SK-N-MC (cell line): ENCODE results near the gene MPEG1.

Experiments
- DNase-seq: peaks from one replicate; pipeline ENCODE4 v3.0.0-alpha.2; 2011; ENCODE audit warnings: low read depth, low spot score
- H3K27ac ChIP-seq: fragments of 200-600 bp; sonication (generic); 2 replicates; pipeline ENCODE4 v1.5.1; 2016; ENCODE audit warnings: mixed run types
- H3K36me3 ChIP-seq: fragments of 200-600 bp; sonication (generic); 2 replicates; pipeline ENCODE4 v1.6.1; 2017; ENCODE audit warnings: antibody characterized with exemption, low read length, mixed read lengths; ENCODE audit not compliant: insufficient read depth
- H3K4me3 ChIP-seq: fragments of 200-600 bp; sonication (generic); 2 replicates; pipeline ENCODE4 v1.5.1; 2016
- H3K9ac ChIP-seq: fragments of 200-600 bp; sonication (generic); 2 replicates; pipeline ENCODE4 v1.8.0; 2017; ENCODE audit warnings: mixed run types, mixed read lengths; ENCODE audit not compliant: insufficient read length
- H3K9me3 ChIP-seq: fragments of 200-600 bp; sonication (generic); 2 replicates; pipeline ENCODE4 v1.6.1; 2017; ENCODE audit warnings: low read depth, mild to moderate bottlenecking, antibody characterized with exemption, low read length, moderate library complexity, mixed read lengths
- EZH2 ChIP-seq: fragments of 200-600 bp; sonication (generic); IDR thresholded peaks from one replicate; pipeline ENCODE4 v1.6.1; 2017; ENCODE audit warnings: antibody characterized with exemption
- FOXP2 ChIP-seq: optimal IDR thresholded peaks from 2 replicates; pipeline ENCODE3; 2011; ENCODE audit warnings: mild to moderate bottlenecking, moderate library complexity; ENCODE audit not compliant: insufficient read depth; ENCODE audit errors: extremely low read length, control extremely low read depth
- POLR2AphosphoS5 ChIP-seq: IDR thresholded peaks from 2 replicates; pipeline ENCODE4 v1.6.1; 2012; ENCODE audit warnings: mild to moderate bottlenecking, low read depth, low read length, borderline replicate concordance

MPEG1 gene

DNA sequence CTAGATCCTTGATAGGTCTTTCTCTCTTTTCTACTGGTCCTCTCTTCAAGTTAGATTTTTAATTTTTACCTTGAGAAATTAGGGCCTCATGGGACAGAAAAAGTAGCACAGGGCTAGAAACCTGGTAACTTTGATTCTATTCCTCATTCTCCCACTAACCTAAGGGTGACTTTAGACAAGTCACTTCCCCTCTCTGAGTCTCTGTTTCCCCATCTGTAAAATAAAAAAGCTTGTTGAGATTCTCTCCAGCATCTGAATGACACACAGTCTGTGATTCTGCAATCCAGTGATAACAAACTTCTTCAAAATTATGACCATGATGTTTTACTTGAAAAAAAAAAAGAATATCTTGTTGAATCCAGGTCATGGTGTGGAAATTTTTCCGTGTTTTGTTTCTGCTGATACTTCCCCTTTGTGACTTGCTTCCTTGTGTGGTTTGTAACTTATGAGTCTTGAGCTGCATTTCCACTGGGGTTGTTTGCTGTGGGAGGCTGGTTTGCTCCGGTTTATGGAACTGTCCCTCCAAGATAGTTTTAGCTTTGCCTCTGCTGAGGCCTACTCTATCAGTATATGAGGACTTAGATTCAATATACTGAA, 9.8 kb upstream of the MPEG1 start:
- TF ChIP-seq FOXP2 = no peak
- TF ChIP-seq POLR2AphosphoS5 = no peak
- no peak for TF ChIP-seq EZH2
- Histone ChIP-seq H3K9me3 (no peaks in the 10 kb centered on the region), H3K36me3 (no peaks in the 10 kb centered on the region), H3K27ac (no peak overlapping the region), H3K4me3 (no peak overlapping the region), H3K9ac (no peak overlapping the region)
- no peak for DNase-seq

- no peak for TF ChIP-seq POLR2AphosphoS5
- TF ChIP-seq EZH2 = no peak
- TF ChIP-seq FOXP2 = no peak
- H3K9ac ChIP-seq = no peak overlapping the region
- no peak for DNase-seq
- no peak overlapping the region for H3K27ac ChIP-seq
- H3K4me3 ChIP-seq = no peak overlapping the region
- no peaks in the 10 kb centered on the region for H3K36me3 ChIP-seq
- H3K9me3 ChIP-seq = no peaks in the 10 kb centered on the region
Measured at GRCh38 chr11:59221441-59221840, 8.7 kb upstream of the MPEG1 start.

- no peak overlapping the region for H3K9ac ChIP-seq
- no peak overlapping the region for H3K27ac ChIP-seq
- no peaks in the 10 kb centered on the region for H3K36me3 ChIP-seq
- H3K4me3 ChIP-seq = no peak overlapping the region
- TF ChIP-seq FOXP2 = no peak
- TF ChIP-seq EZH2 = no peak
- no peak for TF ChIP-seq POLR2AphosphoS5
- DNase-seq = no peak
- no peaks in the 10 kb centered on the region for H3K9me3 ChIP-seq
Measured at GRCh38 chr11:59219836-59220235, 7.1 kb upstream of the MPEG1 start.

DNA sequence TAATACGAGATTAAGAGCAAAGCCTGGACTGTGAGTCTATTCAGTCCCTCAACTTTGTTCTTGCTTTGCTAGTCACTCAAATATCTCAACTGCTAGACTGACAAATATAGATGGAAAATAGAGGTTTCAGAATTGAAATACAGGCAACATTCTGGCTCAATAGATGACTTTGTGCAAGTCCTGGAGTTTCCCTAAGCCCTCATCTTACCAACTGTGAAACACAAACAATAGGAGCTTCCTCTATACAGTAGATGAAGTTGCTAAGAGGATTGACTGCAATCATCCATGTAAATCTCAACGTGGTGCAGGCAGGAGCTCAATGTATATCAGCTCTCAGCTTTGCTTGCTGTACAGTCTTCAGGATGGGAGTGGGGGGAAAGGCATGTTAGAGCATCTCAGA, 6.2 kb upstream of the MPEG1 start:
- TF ChIP-seq FOXP2 = no peak
- no peak for TF ChIP-seq EZH2
- TF ChIP-seq POLR2AphosphoS5 = no peak
- Histone ChIP-seq H3K4me3 (no peak overlapping the region), H3K36me3 (no peaks in the 10 kb centered on the region), H3K27ac (no peak overlapping the region), H3K9me3 (no peaks in the 10 kb centered on the region), H3K9ac (no peak overlapping the region)
- no peak for DNase-seq

DNA sequence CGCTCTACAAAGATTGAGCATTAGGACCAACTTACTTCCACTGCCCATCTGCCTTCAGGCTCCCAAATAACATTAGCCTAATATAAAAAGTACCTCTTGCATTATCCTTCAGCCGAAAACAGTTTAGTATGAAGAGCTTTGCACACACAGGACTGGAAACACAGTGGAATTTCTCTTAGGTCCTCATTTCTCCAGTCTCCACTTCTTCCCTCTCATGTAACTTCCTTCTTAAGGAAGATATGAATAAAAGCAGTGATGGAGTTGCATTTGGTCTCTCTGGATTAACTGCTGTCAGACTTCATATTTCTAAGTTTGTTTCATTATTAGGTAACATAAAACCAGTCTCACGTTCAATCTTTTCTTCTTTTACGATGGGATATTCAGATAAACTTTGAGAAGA, 5.6 kb upstream of the MPEG1 start:
- TF ChIP-seq POLR2AphosphoS5 (no peak), FOXP2 (no peak), EZH2 (no peak)
- H3K9ac ChIP-seq = no peak overlapping the region
- H3K4me3 ChIP-seq = no peak overlapping the region
- H3K9me3 ChIP-seq = no peaks in the 10 kb centered on the region
- no peaks in the 10 kb centered on the region for H3K36me3 ChIP-seq
- H3K27ac ChIP-seq = no peak overlapping the region
- no peak for DNase-seq

DNA sequence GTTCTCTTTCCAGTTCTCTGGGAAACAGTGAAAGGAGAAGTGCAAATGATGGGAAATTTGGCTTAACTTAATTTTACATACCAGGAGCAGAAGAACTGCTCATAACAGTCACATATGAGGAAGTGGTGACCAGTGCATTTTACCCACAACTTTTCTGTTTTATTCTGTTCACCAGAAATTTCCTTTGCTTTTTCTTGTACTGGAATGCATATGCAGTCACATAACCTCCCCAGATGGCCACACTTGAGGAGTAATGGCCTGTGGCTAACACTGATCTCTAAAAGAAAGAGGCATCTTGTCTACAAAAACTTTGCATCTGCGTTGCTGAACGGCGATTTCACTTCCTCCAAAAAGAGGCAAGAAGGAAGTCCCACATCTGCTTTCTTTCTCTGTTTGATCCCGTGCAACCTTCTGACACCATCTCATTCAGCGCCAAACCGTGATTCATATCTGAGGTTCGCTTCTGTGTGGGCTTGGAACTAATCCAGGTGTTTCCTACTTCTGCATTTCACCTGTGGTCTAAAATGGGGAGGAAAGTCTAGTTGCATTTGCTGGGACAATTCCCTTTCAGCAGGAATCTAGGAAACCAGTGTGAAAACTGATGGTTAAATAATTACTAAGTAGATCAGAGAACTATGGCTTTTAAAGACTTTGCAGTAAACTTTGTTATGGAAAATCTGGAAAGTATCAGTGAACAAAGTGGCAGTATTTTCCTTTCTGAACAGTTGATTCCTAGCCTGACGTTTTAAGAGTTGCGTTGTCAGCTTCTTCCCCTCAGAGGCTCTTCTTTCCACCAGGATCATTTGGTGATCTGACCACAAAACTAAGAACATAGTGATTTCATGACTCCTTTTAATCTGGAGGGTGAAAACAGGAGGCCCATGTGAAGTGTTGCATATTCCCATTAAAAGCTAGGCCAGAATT, 4.2 kb upstream of the MPEG1 start:
- peak overlapping the region; percentile 26; the same call in 1 of the 2 replicates for H3K27ac ChIP-seq
- H3K36me3 ChIP-seq = no peaks in the 10 kb centered on the region
- H3K4me3 ChIP-seq = no peak overlapping the region
- no peak overlapping the region for H3K9ac ChIP-seq
- no peaks in the 10 kb centered on the region for H3K9me3 ChIP-seq
- no peak for DNase-seq
- no peak for TF ChIP-seq POLR2AphosphoS5
- no peak for TF ChIP-seq EZH2
- no peak for TF ChIP-seq FOXP2

GRCh38 chr11:59214141-59214893, 1.6 kb upstream of the MPEG1 start:
- Histone ChIP-seq H3K36me3 (no peaks in the 10 kb centered on the region), H3K9me3 (no peaks in the 10 kb centered on the region), H3K27ac (no peak overlapping the region), H3K9ac (no peak overlapping the region), H3K4me3 (no peak overlapping the region)
- no peak for TF ChIP-seq POLR2AphosphoS5
- TF ChIP-seq FOXP2 = no peak
- TF ChIP-seq EZH2 = no peak
- no peak for DNase-seq

DNA sequence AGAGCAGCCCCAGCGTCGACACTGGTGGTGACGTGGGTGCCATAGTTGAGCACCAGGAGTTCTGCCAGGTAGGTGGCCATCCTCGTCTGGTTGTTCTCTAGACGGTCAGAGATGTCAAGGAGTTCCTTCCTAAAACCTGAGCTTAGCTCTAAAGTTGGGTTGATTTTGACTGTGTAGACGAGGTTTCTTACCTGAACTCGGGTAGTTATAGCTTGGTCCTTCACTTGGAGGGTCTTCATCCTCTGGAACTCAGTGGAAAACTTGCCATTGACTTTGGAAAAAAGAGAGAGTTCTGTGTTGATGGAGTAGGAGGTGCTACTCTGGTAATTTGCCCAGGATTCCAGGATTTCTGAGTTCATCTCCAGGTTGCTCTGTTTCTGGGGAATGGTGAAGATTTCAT, 505 bp downstream of the MPEG1 start:
- no peak for TF ChIP-seq FOXP2
- TF ChIP-seq POLR2AphosphoS5 = no peak
- TF ChIP-seq EZH2 = no peak
- no peak overlapping the region for H3K4me3 ChIP-seq
- no peaks in the 10 kb centered on the region for H3K36me3 ChIP-seq
- DNase-seq = no peak
- no peaks in the 10 kb centered on the region for H3K9me3 ChIP-seq
- H3K27ac ChIP-seq = no peak overlapping the region
- H3K9ac ChIP-seq = no peak overlapping the region
